Measurements from ENCODE around the gene MANEA. TPM values are rescaled to one million over a fixed set of nuclear protein-coding genes. Genes with fewer than 3 reads are reported as not detected.
"Not testable (repeated sequence)": the region's sequence is repeated elsewhere in the genome, so short reads cannot be mapped to it uniquely, and the experiment has no call there.

MANEA gene, protein sequence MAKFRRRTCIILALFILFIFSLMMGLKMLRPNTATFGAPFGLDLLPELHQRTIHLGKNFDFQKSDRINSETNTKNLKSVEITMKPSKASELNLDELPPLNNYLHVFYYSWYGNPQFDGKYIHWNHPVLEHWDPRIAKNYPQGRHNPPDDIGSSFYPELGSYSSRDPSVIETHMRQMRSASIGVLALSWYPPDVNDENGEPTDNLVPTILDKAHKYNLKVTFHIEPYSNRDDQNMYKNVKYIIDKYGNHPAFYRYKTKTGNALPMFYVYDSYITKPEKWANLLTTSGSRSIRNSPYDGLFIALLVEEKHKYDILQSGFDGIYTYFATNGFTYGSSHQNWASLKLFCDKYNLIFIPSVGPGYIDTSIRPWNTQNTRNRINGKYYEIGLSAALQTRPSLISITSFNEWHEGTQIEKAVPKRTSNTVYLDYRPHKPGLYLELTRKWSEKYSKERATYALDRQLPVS
- total RNA-seq (2014; rRNA removed; shearing (Covaris generic); ENCODE audit: low replicate concordance): 9.1 and 9.8 TPM in 2 replicates

DNA sequence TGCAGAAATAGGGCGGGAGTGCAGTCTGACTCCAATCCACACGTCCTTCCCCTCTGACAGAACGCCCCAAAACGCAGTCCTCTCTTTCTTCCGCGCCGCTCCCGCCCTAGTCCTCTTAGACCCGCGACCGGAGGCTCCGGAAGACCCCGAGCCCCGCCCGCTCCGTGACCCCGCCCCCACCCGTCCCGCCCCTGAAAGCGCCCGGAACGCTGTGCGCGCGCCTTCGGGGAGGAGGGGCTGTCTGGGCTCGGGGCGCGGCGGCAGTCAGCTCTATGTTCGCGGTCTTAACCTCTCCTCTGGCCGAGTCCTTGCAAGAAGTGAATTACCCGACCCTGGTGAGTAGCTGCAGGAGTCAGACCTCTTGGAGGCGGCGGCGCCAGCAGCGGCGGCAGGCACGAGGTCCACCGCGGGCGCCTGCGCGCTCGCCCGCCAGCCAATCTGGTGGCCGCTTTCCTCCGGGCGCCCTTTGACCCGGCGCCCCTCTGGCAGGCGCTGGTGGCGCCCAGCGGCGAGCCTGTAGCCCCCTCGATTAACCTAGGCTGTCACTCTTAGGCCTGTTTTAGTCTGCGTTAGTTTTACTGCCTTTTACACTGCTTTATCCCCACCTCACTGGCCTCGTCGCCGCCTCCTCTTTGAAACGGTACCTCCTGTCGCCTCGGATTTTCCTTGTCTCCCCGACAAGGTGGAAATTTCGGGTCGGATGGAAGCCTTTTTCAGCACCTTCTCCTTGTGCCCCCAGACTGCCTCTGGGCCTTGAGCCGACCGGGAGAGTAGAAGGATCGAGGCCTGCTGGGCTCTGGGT is at the start of gene MANEA:
Gene MANEA (plus strand): TSS at position 232 of the 802 bp plus-strand sequence. CDS start 8,905 bp downstream, outside the sequence.
- Histone ChIP-seq H3K36me3 (peaks cover 2% of the 10 kb centered on the region; the same call in 1 of the 2 replicates), H3K4me3 (peak within 1 kb of the TSS; percentile 80), H3K9me3 (no peaks in the 10 kb centered on the region), H3K27me3 (no peaks in the 10 kb centered on the region)
- peak; percentile 90 for DNase-seq

DNA sequence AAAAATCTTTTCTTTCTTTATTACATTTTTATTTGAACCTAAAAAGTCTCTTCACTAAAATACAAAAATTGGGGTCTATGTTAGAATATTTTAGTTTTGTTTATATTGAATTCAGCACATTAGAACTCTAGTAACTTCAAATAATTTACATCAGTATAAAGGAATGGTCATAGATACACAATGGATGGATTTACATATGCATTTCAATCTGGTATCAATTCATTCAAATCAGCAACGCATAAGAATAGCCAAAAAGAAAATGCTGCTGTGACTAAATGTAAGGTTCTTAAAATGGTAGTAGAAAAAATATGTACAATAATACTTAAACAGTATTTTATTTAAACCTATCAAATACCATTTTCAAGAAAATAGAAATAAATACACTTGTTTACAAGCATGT is 47.6 kb upstream of the MANEA start:
- no peaks in the 10 kb centered on the region for H3K36me3 ChIP-seq
- DNase-seq: no peak

DNA sequence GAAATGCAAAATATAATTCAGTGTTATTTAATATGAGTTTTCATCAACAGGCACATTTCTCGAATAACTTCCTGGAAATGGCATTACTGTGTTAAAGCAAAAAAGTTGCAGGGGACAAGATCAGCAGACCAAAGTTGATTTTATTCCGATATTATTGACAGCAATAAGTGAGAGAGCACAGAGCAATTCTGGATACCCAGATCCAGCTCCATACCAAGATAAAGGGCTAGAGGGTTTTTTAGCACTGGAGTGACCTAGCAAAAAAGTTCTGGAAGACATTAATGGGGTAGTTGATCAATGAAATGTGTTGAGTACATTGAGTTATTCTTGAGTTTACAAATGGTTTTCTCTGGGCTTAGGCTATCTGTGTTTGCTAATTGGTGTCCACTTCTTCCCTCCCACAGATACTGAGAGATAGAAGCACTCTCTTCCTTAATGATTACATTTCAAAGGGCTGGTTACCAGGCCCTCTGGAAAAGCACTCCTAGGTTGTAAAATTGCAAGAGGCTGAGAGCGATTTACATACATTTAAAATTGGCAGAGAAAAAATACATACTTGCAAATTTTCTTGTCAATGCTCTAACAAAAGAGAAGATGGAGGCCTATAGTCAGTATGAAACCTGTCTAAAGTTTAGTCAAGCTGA is 47.0 kb upstream of the MANEA start:
- H3K27me3 ChIP-seq: no peaks in the 10 kb centered on the region
- H3K9me3 ChIP-seq: no peaks in the 10 kb centered on the region
- H3K4me3 ChIP-seq: no peak overlapping the region
- DNase-seq: no peak
- no peaks in the 10 kb centered on the region for H3K36me3 ChIP-seq

More for the DNA sequence above, 47.6 kb upstream of the MANEA start:
- Histone ChIP-seq H3K9me3 (no peaks in the 10 kb centered on the region), H3K4me3 (no peak overlapping the region), H3K27me3 (no peaks in the 10 kb centered on the region)

DNA sequence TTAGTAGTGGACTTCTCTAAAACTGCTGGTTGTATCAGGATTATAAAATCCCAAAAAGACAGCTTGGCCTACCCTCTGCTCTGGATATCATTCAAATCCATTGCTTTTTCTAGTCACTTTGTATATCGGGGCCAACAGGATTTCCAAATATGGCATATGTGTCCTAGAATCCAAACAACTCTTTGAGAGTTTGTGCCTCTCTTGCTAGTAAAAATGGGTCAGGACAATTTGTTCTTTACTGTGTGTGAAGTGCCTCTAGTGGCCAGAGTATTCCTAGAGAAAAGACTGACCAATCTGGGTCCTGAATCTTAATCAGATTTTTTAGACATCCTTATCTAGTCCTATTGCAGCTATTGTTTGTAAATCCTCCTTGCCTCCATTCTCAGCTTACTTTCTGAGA is 33.5 kb upstream of the MANEA start:
- no peaks in the 10 kb centered on the region for H3K9me3 ChIP-seq
- DNase-seq: no peak
- no peaks in the 10 kb centered on the region for H3K27me3 ChIP-seq

DNA sequence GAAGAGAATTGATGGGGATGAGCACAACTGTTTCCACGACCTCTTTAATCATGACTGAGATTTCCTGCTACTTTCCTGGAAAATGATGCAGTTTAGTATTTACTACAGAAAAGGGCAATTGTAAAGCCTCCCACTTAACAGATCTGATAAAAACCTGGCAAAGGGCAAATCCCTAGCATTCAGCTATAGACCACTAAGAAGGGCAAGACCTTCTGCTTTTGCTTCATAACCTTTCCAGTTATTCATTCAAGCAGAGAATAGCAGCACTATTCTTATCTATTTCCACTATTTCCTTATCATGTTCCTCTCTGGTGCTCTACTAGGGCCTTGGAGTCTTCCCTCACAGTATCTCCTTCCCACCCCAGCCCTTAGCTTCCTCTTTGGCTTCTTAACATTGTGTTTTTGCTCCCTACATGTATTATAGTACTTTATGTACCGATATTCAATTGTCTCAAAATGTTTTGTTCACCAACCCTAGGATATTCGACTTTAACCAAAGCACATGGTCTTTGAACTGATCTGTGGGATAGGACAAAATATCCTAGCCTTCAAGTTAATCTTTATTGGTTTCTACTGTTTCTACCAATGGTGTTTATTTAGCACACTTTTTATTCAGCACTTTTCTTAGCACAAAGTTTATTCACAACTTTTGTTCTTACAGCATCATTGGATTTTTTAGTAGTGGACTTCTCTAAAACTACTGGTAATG is 32.7 kb upstream of the MANEA start:
- no peak overlapping the region for H3K4me3 ChIP-seq
- DNase-seq: no peak
- H3K9me3 ChIP-seq: no peaks in the 10 kb centered on the region
- no peaks in the 10 kb centered on the region for H3K27me3 ChIP-seq
- H3K36me3 ChIP-seq: no peaks in the 10 kb centered on the region

More for the DNA sequence above, 33.5 kb upstream of the MANEA start:
- Histone ChIP-seq H3K4me3 (no peak overlapping the region), H3K36me3 (no peaks in the 10 kb centered on the region)

DNA sequence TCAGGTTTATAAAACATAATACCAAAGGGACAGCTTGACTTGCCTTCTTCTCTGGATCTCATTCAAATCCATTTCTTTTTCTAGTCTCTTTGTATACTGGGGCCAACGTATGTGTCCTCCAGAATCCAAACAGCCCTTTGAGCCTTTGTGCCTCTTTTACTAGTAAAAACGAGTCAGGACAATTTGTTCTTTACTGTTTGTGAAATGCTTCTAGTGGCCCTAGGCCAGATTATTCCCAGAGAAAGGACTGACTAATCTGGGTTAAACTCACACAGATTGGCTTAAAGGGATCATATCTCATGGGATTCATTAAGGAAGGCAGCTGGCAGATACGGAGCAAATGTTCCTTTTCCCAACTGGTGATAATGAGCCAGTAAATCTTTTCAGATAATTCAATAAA is 32.1 kb upstream of the MANEA start:
- Histone ChIP-seq H3K4me3 (no peak overlapping the region), H3K27me3 (no peaks in the 10 kb centered on the region), H3K9me3 (no peaks in the 10 kb centered on the region), H3K36me3 (no peaks in the 10 kb centered on the region)
- no peak for DNase-seq

DNA sequence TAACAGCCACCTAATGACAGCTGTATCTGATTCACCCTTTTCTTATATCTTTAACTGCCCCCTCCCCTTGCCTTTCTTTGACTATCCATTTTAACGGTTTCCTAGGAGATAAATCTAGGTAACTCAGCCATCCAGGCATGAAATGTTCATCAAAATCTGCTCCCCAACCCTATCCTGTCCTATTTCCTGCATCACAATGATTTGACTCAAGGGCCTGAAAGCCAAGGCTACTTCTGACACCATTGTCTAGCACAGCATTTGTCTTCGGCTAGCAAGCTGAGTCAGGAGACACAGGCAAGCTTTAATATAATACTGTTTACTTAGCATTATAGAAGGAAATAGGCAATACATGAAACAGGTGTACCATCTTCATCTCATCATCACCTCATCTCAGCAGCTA is 31.6 kb upstream of the MANEA start:
- H3K9me3 ChIP-seq: no peaks in the 10 kb centered on the region
- DNase-seq: no peak
- no peak overlapping the region for H3K4me3 ChIP-seq
- H3K36me3 ChIP-seq: no peaks in the 10 kb centered on the region
- no peaks in the 10 kb centered on the region for H3K27me3 ChIP-seq

DNA sequence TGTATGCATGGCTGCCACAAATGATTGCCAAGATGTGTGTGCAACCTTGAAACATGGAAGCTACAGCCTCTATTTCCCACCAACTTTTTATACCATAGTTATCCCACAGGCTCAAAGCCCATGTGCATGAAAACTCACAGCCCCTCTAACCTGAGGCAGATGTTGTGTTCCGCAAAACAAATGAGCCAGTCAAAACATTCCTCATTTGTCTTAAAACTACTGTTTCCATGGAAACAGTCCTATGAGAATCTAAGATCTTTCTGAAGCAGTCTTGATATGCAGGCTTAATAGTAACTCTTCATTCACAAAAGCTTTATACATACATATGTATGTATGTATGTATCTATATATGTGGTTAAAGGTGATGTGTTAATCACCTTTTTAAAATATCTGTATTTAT is 31.2 kb upstream of the MANEA start:
- Histone ChIP-seq H3K27me3 (no peaks in the 10 kb centered on the region), H3K9me3 (no peaks in the 10 kb centered on the region), H3K36me3 (no peaks in the 10 kb centered on the region), H3K4me3 (no peak overlapping the region)
- no peak for DNase-seq

DNA sequence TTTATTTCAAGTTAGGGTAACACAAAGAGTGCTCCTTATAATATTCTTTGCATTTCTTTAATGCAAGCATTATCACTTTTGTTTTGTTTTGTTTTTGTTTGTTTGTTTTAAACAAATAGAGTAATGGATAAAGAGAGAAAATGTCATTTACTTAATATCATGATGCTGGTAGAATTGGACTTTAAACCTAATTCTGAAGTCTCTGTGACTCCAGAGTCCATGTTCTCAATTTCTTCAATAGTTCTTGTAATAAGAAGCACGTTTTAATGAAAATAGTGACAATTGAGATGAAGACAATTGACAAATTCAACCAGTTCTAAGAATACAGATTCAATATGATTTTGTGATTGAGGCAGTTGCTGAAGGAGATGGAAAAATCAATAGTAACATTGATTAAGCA is 30.3 kb upstream of the MANEA start:
- Histone ChIP-seq H3K4me3 (no peak overlapping the region), H3K9me3 (no peaks in the 10 kb centered on the region), H3K36me3 (no peaks in the 10 kb centered on the region), H3K27me3 (no peaks in the 10 kb centered on the region)
- no peak for DNase-seq

DNA sequence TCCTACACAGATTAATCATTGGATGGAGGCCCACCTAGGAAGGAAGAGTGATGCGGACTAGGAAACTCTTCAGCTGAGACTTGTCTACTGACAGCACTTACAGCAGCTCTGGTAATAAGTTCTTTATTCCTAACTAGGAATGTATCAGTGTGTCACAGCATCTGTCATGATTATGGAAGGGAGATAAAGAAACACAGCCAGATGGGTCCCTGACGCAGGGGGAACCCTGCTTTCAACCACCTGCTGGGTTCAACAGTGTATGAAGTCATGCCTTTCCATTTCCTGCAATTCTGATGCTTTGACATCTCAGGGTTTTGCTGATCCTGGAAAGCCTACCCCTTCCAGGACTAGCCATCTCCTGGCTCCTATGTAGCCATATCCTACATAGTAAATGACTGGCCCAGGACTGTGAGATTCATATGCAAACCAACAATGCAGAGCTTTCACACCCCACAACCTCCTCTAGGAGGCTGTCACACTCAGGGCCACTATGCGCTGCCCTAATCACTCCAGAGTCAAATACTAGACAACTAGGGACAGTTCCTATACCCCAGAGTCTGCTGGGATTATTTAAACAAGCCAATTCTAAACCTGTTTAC is 29.0 kb upstream of the MANEA start:
- H3K4me3 ChIP-seq: no peak overlapping the region
- H3K27me3 ChIP-seq: no peaks in the 10 kb centered on the region
- no peaks in the 10 kb centered on the region for H3K36me3 ChIP-seq
- no peaks in the 10 kb centered on the region for H3K9me3 ChIP-seq
- no peak for DNase-seq

DNA sequence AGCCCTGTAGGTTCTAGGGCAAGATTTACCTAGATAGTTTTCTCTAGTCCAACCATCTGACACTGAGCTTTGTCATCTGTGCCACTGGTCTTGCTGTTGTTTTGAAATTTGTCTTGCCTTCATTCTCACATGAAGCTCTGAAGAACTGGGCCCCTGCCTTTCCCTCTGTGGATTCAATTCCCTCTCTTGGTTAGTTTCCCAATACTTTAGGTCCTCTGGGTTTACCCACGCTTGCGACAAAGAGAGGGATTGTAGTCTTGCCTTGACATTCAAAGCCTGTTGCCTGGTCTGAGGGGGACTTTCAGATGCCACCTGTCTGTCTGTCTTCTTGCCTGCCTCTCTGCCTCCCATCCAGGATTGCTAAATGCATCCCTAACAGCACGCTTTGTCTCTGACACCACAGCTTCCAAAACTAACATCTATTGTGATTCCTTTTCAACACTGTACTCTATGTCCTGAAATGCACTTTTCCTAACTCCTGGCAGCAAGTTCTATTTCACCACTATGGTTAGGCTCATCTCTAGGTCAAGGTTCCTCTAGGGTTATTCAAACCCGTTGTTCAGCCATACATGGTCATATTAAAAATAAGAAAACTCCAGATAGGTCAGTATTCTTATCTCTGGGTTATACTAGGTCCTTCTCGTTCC is 25.5 kb upstream of the MANEA start:
- no peaks in the 10 kb centered on the region for H3K27me3 ChIP-seq
- H3K9me3 ChIP-seq: no peaks in the 10 kb centered on the region
- H3K4me3 ChIP-seq: no peak overlapping the region
- no peak for DNase-seq
- no peaks in the 10 kb centered on the region for H3K36me3 ChIP-seq

DNA sequence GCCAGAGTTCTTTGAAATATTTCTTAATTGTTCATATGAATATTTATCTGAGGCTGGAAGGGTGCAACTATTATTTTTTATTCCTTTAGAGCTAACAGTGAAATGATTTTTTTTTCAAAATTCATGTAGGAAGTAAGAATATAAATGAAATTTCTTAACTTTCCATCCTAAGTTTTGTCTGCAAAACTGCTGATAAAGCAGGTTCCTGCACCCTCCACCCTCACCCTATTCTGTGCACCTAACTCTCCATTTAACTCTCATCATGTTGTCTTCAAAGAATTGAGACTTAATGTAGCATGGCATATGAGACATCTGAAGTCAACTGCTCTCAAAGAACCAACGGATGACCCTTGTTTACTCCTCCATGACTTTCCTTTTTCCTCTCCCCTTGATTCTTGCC is 23.5 kb upstream of the MANEA start:
- no peak overlapping the region for H3K4me3 ChIP-seq
- no peaks in the 10 kb centered on the region for H3K36me3 ChIP-seq
- DNase-seq: no peak
- no peaks in the 10 kb centered on the region for H3K9me3 ChIP-seq
- no peaks in the 10 kb centered on the region for H3K27me3 ChIP-seq

DNA sequence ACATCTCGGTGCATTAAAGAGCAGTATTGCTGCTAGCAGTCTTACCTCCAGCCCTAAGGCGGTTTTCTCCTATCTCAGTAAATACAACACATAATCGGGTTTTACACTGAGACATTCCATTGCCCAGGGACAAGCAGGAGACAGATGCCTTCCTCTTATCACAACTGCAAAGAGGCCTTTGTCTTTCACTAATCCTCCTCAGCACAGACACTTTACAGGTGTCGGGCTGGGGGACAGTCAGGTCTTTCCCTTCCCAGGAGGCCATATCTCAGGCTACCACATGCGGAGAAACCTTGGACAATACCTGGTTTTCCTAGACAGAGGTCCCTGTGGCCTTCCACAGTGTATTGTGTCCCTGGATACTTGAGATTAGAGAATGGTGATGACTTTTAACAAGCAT is 16.4 kb upstream of the MANEA start:
- not testable (repeated sequence) for DNase-seq, H3K27me3 ChIP-seq, H3K36me3 ChIP-seq, H3K4me3 ChIP-seq, H3K9me3 ChIP-seq

DNA sequence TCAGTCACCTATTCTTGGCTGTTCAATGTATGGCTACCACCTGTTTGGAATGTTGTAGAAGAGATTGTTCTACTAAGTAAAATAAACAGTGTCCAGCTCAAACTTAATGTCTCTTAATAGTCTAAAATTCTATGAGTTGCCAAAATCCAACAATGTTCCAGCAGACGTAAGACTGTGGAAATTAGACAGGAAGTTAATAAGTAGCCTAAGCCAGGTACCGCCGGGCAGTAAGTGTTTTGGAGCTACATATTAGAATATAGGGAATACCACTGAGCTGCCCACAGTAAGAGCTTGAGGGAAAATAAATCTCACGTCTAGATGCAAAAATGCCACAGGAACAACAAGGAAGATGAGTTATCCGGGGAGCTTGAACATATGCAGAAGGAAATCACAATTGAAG is 7.8 kb upstream of the MANEA start:
- Histone ChIP-seq H3K9me3 (no peaks in the 10 kb centered on the region), H3K27me3 (no peaks in the 10 kb centered on the region), H3K36me3 (no peaks in the 10 kb centered on the region), H3K4me3 (no peak overlapping the region)
- DNase-seq: no peak

DNA sequence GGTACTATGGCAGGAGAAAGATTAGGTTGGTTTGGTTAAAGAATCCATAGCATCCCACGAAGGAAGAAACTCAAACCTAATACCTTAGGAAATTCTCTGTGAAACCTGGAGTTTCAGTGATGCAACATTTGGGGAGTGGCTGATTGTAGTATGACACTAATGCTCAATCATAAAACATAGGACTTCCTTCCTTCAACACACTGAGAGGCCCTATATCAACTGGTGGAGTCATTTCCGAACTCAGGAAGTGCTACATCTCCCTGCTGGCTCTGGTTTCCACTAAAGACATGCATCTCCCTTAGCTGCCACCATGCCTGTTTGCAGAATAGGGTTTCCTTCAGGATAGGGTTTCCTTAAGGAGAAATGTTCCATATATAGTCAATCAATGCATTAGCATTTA is 5.2 kb upstream of the MANEA start:
- H3K27me3 ChIP-seq: no peaks in the 10 kb centered on the region
- no peak for DNase-seq
- H3K9me3 ChIP-seq: no peaks in the 10 kb centered on the region
- H3K4me3 ChIP-seq: no peak overlapping the region
- no peaks in the 10 kb centered on the region; the same call in 1 of the 2 replicates for H3K36me3 ChIP-seq

DNA sequence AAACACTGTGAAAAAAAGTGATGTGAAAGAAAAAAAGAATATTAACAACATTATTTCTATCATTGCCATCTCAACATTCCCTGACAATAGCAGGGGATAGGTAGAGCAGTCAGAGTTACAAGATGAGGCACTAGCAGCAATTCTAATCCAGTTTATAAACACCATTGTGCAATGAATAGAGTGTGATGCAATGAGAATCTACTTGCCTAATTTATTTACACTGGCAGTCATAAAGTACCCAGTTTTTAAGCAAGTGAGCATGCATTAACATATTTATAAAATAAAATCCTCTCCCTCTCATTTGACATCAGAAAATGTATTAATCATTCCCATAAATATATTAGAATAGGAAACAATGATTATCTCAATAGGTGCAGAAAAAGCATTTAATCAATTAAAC is 2.5 kb upstream of the MANEA start:
- Histone ChIP-seq H3K9me3 (no peaks in the 10 kb centered on the region), H3K4me3 (no peak overlapping the region), H3K36me3 (no peaks in the 10 kb centered on the region; the same call in 1 of the 2 replicates), H3K27me3 (no peaks in the 10 kb centered on the region)
- DNase-seq: no peak
